H1 (cell line): ENCODE data around the gene ATPAF1.

Experiments used
- BCL11A ChIP-seq, 2 experiments: IDR thresholded peaks; one replicate each; pipeline ENCODE4 v1.6.1; 2011; ENCODE audit warnings: low read depth in 2 of 2, low read length in 2 of 2, mild to moderate bottlenecking in 2 of 2
- EZH2 ChIP-seq: fragments of 200-600 bp; sonication (generic); IDR thresholded peaks from 2 replicates; pipeline ENCODE4 v1.7.1; 2012; ENCODE audit warnings: low read depth, mild to moderate bottlenecking, moderate library complexity, low read length, inconsistent platforms; ENCODE audit not compliant: severe bottlenecking
- GABPA ChIP-seq: IDR thresholded peaks from 2 replicates; pipeline ENCODE4 v1.6.1; 2011; ENCODE audit warnings: mild to moderate bottlenecking, low read length, moderate library complexity, borderline replicate concordance; ENCODE audit not compliant: insufficient read depth
- KDM5A ChIP-seq: fragments of 200-600 bp; IDR thresholded peaks from 2 replicates; pipeline ENCODE4 v1.7.1; 2012; ENCODE audit warnings: mild to moderate bottlenecking, low read length, inconsistent platforms, mixed read lengths
- POLR2A ChIP-seq, 2 experiments: IDR thresholded peaks; 1 replicate in 1 of 2; 2 replicates in 1 of 2; pipeline ENCODE4 v1.6.1; 2011; ENCODE audit warnings: low read depth in 2 of 2, low read length in 2 of 2, mild to moderate bottlenecking in 2 of 2; ENCODE audit errors: control extremely low read depth in 1 of 2
- POLR2AphosphoS5 ChIP-seq: IDR thresholded peaks from 2 replicates; pipeline ENCODE4 v1.6.1; 2011; ENCODE audit warnings: low read depth, low read length
- RAD21 ChIP-seq, 2 experiments: IDR thresholded peaks in 1 of 2; conservative IDR thresholded peaks in 1 of 2; 2 replicates each; pipeline ENCODE4 v1.6.1; 2011; ENCODE audit warnings: low read depth in 2 of 2, low read length in 2 of 2, improper control_type of control experiment in 1 of 2, inconsistent platforms in 1 of 2, mild to moderate bottlenecking in 1 of 2, moderate library complexity in 1 of 2
- RNF2 ChIP-seq: fragments of 200-900, 300-1000 bp; sonication (generic); IDR thresholded peaks from 2 replicates; pipeline ENCODE4 v1.7.1; 2016; ENCODE audit warnings: borderline replicate concordance, low read depth, mild to moderate bottlenecking, antibody characterized with exemption, low read length; ENCODE audit not compliant: poor library complexity, severe bottlenecking; ENCODE audit errors: missing control alignments
- YY1 ChIP-seq: IDR thresholded peaks from 2 replicates; pipeline ENCODE4 v1.6.1; 2011; ENCODE audit warnings: low read depth, mild to moderate bottlenecking, low read length
- ZNF274 ChIP-seq: IDR thresholded peaks from 2 replicates; pipeline ENCODE4 v1.7.0; 2012; ENCODE audit warnings: low read length, borderline replicate concordance; ENCODE audit errors: extremely low read depth
- TF ChIP-seq, protein P1 (sequence below), 3 experiments: IDR thresholded peaks; 1 replicate in 2 of 3; 2 replicates in 1 of 3; pipeline versions ENCODE4 v1.5.1 to v1.6.1; 2011; ENCODE audit warnings: low read length in 3 of 3, mild to moderate bottlenecking in 3 of 3, inconsistent platforms in 2 of 3, low read depth in 1 of 3, moderate library complexity in 1 of 3; ENCODE audit not compliant: insufficient read depth in 1 of 3; ENCODE audit errors: control extremely low read depth in 1 of 3
- TF ChIP-seq, protein P2 (sequence below): IDR thresholded peaks from 2 replicates; pipeline ENCODE4 v1.6.1; 2012; ENCODE audit warnings: inconsistent platforms

- TF ChIP-seq, protein P1, sequence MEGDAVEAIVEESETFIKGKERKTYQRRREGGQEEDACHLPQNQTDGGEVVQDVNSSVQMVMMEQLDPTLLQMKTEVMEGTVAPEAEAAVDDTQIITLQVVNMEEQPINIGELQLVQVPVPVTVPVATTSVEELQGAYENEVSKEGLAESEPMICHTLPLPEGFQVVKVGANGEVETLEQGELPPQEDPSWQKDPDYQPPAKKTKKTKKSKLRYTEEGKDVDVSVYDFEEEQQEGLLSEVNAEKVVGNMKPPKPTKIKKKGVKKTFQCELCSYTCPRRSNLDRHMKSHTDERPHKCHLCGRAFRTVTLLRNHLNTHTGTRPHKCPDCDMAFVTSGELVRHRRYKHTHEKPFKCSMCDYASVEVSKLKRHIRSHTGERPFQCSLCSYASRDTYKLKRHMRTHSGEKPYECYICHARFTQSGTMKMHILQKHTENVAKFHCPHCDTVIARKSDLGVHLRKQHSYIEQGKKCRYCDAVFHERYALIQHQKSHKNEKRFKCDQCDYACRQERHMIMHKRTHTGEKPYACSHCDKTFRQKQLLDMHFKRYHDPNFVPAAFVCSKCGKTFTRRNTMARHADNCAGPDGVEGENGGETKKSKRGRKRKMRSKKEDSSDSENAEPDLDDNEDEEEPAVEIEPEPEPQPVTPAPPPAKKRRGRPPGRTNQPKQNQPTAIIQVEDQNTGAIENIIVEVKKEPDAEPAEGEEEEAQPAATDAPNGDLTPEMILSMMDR (IDR thresholded peaks at IDR 0.05; ENCODE audit: control extremely low read depth in 1 of 3, insufficient read depth in 1 of 3, low read depth in 1 of 3, low read length in 3 of 3), result no peak
- TF ChIP-seq RAD21 (IDR thresholded peaks at IDR 0.05 in 1 of 2, conservative IDR thresholded peaks at IDR 0.05 in 1 of 2; ENCODE audit: low read depth in 2 of 2, low read length in 2 of 2) (no peak), EZH2 (no peak), ZNF274 (no peak), RNF2 (no peak), POLR2AphosphoS5 (no peak), GABPA (no peak), BCL11A (IDR thresholded peaks at IDR 0.05; ENCODE audit: low read depth in 2 of 2, low read length in 2 of 2) (no peak), POLR2A (IDR thresholded peaks at IDR 0.05; ENCODE audit: control extremely low read depth in 1 of 2, low read depth in 2 of 2, low read length in 2 of 2) (no peak), YY1 (no peak), KDM5A (no peak)
- TF ChIP-seq, protein P2, sequence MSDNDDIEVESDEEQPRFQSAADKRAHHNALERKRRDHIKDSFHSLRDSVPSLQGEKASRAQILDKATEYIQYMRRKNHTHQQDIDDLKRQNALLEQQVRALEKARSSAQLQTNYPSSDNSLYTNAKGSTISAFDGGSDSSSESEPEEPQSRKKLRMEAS, result no peak
Measured at GRCh38 chr1:46691997-46692790, 24.0 kb upstream of the ATPAF1 start.
